ENCODE data around the gene HNF4A.

DNA sequence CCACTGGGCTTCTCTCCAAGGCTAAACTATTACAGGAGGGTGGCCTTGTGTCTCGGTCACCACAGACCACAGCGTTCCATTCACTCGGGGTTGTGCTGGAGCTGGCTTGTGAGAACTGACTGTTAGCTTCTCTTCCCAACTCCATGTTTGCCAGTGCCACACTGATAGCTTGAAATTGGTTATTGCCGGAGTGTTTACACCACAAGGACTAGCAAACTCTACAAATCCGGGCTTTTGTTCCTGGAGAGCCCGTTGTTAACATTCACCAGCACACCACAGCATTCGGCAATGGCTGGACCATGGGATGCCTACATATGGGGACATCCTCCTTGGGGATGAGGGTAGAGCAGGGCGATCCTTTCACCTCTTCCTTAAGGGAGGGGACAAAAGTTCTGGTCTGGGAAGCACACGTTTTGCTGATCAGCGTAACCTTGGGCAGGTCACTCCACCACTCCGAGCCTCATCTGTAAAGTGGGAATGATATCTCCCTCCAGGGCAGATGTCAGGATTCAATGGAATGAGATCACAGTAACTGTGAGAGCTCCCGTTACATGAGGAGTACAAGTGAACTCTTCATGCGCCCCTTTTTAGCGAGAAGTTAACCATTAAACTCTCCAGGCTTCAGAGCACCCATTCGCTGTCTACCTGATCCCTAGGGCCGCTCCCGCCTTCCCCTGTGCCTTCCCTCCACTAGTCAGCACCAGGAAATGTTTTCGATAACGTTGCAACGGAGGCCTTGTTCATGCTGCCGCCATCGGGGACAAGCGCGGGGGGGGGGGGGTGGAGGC lies 78.4 kb downstream of the HNF4A start:
- TF ChIP-seq, protein P1, sequence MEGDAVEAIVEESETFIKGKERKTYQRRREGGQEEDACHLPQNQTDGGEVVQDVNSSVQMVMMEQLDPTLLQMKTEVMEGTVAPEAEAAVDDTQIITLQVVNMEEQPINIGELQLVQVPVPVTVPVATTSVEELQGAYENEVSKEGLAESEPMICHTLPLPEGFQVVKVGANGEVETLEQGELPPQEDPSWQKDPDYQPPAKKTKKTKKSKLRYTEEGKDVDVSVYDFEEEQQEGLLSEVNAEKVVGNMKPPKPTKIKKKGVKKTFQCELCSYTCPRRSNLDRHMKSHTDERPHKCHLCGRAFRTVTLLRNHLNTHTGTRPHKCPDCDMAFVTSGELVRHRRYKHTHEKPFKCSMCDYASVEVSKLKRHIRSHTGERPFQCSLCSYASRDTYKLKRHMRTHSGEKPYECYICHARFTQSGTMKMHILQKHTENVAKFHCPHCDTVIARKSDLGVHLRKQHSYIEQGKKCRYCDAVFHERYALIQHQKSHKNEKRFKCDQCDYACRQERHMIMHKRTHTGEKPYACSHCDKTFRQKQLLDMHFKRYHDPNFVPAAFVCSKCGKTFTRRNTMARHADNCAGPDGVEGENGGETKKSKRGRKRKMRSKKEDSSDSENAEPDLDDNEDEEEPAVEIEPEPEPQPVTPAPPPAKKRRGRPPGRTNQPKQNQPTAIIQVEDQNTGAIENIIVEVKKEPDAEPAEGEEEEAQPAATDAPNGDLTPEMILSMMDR (IDR thresholded peaks at IDR 0.05; ENCODE audit: poor library complexity, severe bottlenecking) = no peak
- TF ChIP-seq POLR2AphosphoS5 (IDR thresholded peaks at IDR 0.05) = no peak
